Ishikawa (cell line): ENCODE data around the gene DRC3.

Source experiments
- CEBPB ChIP-seq: IDR thresholded peaks from 2 replicates; pipeline ENCODE4 v1.6.1; 2012
- CREB1 ChIP-seq: IDR thresholded peaks from 2 replicates; pipeline ENCODE4 v1.6.1; 2012; ENCODE audit warnings: low read depth
- EGR1 ChIP-seq: IDR thresholded peaks from 2 replicates; pipeline ENCODE4 v1.6.1; 2012
- EP300 ChIP-seq: IDR thresholded peaks from 2 replicates; pipeline ENCODE4 v1.6.1; 2012; ENCODE audit warnings: borderline replicate concordance
- FOXM1 ChIP-seq: IDR thresholded peaks from 2 replicates; pipeline ENCODE4 v1.6.1; 2012; ENCODE audit warnings: low read depth, borderline replicate concordance
- MAX ChIP-seq: IDR thresholded peaks from 2 replicates; pipeline ENCODE4 v1.6.1; 2012
- NFIC ChIP-seq: IDR thresholded peaks from 2 replicates; pipeline ENCODE4 v1.6.1; 2012
- RAD21 ChIP-seq: IDR thresholded peaks from 2 replicates; pipeline ENCODE4 v1.6.1; 2012; ENCODE audit warnings: low read depth
- TAF1 ChIP-seq: IDR thresholded peaks from 2 replicates; pipeline ENCODE4 v1.6.1; 2012; ENCODE audit warnings: low read depth, mild to moderate bottlenecking
- TCF12 ChIP-seq: IDR thresholded peaks from 2 replicates; pipeline ENCODE4 v1.6.1; 2012; ENCODE audit warnings: low read depth
- TEAD4 ChIP-seq: IDR thresholded peaks from 2 replicates; pipeline ENCODE4 v1.6.1; 2012
- USF1 ChIP-seq: IDR thresholded peaks from 2 replicates; pipeline ENCODE4 v1.6.1; 2012
- YY1 ChIP-seq: IDR thresholded peaks from 2 replicates; pipeline ENCODE4 v1.6.1; 2012; ENCODE audit warnings: low read depth
- ZBTB7A ChIP-seq: IDR thresholded peaks from 2 replicates; pipeline ENCODE4 v1.6.1; 2012; ENCODE audit warnings: low read depth
- TF ChIP-seq, protein P1 (sequence below): IDR thresholded peaks from 2 replicates; pipeline ENCODE4 v1.6.1; 2012; ENCODE audit warnings: low read depth, mild to moderate bottlenecking

DRC3 gene

GRCh38 chr17:17938388-17939107 is 34.1 kb upstream of the DRC3 start:
- no peak for TF ChIP-seq YY1

GRCh38 chr17:17940441-17940911 is 32.2 kb upstream of the DRC3 start:
- no peak for TF ChIP-seq EGR1
- TF ChIP-seq EP300, result peak; percentile 97
- TF ChIP-seq ZBTB7A, result no peak
- TF ChIP-seq NFIC, result peak; percentile 95
- peak; percentile 96 for TF ChIP-seq TCF12
- peak; percentile 21; the same call in 1 of the 2 replicates for TF ChIP-seq RAD21
- peak; percentile 38; the same call in 1 of the 2 replicates for TF ChIP-seq CEBPB
- TF ChIP-seq TEAD4, result peak; percentile 94
- TF ChIP-seq FOXM1, result peak; percentile 96

- TF ChIP-seq TCF12 (no peak), TEAD4 (no peak), USF1 (no peak), TAF1 (no peak), EP300 (no peak), RAD21 (no peak), CREB1 (no peak)
- TF ChIP-seq, protein P1, sequence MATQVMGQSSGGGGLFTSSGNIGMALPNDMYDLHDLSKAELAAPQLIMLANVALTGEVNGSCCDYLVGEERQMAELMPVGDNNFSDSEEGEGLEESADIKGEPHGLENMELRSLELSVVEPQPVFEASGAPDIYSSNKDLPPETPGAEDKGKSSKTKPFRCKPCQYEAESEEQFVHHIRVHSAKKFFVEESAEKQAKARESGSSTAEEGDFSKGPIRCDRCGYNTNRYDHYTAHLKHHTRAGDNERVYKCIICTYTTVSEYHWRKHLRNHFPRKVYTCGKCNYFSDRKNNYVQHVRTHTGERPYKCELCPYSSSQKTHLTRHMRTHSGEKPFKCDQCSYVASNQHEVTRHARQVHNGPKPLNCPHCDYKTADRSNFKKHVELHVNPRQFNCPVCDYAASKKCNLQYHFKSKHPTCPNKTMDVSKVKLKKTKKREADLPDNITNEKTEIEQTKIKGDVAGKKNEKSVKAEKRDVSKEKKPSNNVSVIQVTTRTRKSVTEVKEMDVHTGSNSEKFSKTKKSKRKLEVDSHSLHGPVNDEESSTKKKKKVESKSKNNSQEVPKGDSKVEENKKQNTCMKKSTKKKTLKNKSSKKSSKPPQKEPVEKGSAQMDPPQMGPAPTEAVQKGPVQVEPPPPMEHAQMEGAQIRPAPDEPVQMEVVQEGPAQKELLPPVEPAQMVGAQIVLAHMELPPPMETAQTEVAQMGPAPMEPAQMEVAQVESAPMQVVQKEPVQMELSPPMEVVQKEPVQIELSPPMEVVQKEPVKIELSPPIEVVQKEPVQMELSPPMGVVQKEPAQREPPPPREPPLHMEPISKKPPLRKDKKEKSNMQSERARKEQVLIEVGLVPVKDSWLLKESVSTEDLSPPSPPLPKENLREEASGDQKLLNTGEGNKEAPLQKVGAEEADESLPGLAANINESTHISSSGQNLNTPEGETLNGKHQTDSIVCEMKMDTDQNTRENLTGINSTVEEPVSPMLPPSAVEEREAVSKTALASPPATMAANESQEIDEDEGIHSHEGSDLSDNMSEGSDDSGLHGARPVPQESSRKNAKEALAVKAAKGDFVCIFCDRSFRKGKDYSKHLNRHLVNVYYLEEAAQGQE, result no peak
Observed at GRCh38 chr17:17941015-17941414, 31.6 kb upstream of the DRC3 start.

- no peak for TF ChIP-seq USF1
- no peak for TF ChIP-seq ZBTB7A
- TF ChIP-seq EGR1, result no peak
- TF ChIP-seq TEAD4, result no peak; the same call in 1 of the 2 replicates
- TF ChIP-seq TAF1, result no peak
- no peak for TF ChIP-seq RAD21
- TF ChIP-seq CEBPB, result no peak
- TF ChIP-seq NFIC, result no peak
- no peak for TF ChIP-seq EP300
- no peak for TF ChIP-seq CREB1
- TF ChIP-seq, protein P1, result no peak
- TF ChIP-seq YY1, result no peak
- TF ChIP-seq FOXM1, result no peak
- TF ChIP-seq TCF12, result no peak
- TF ChIP-seq MAX, result no peak; the same call in 1 of the 2 replicates
Observed at GRCh38 chr17:17942846-17943245, 29.8 kb upstream of the DRC3 start.

- TF ChIP-seq CEBPB (no peak), TEAD4 (no peak), RAD21 (no peak), YY1 (no peak), TCF12 (0 out of 2 replicates have a peak, but pooled peaks have one; percentile 11)
Observed at GRCh38 chr17:17943281-17943984, 29.2 kb upstream of the DRC3 start.

DNA sequence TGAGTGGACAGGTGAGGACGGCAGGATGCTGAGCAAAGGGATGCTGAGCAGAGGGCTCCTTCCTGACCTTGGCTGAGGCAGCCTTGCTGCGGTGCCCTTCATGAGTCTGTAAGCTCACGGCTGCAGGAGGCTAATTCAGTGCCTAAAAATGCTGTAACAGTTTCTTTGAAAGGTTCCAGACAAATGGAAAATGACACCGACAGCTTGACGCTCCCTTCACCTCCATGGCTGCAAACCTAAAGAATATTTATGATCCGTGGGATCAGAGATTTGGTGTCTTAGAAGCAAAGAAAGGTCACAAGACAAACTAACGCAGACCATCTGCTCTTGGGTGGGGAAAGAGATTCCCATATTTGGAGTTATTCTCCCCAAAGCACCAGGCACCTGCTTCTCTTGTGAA is 28.4 kb upstream of the DRC3 start:
- TF ChIP-seq TCF12 (no peak), ZBTB7A (no peak), CREB1 (no peak), EGR1 (no peak), RAD21 (no peak), USF1 (no peak), FOXM1 (no peak), CEBPB (no peak), EP300 (no peak), NFIC (no peak), TAF1 (no peak)
- TF ChIP-seq, protein P1, result no peak
